Glomerular visceral epithelial cell (primary cell): ENCODE results near the gene TMPRSS13.

ENCODE experiments used
- DNase-seq: peaks from one replicate; pipeline ENCODE4 v3.0.0-alpha.2; 2016; ENCODE audit errors: extremely low spot score

The TMPRSS13 gene

GRCh38 chr11:117852309-117852708 is 76.9 kb downstream of the TMPRSS13 start:
- DNase-seq: no peak

- DNase-seq: no peak
Measured at GRCh38 chr11:117851852-117852251, 77.3 kb downstream of the TMPRSS13 start.

GRCh38 chr11:117851106-117851505 is 78.1 kb downstream of the TMPRSS13 start:
- DNase-seq: no peak
